HUES64 (cell line): ENCODE measurements around the gene ST6GALNAC6.

Source experiments
- H3K27ac ChIP-seq: 2 replicates; pipeline ENCODE4 v1.7.0; 2013; ENCODE audit warnings: low read depth, low read length, inconsistent platforms
- H3K27me3 ChIP-seq: 2 replicates; pipeline ENCODE4 v1.6.1; 2013; ENCODE audit warnings: mild to moderate bottlenecking, low read length; ENCODE audit not compliant: insufficient read depth
- H3K36me3 ChIP-seq: 2 replicates; pipeline ENCODE4 v1.6.1; 2013; ENCODE audit warnings: mild to moderate bottlenecking, low read length; ENCODE audit not compliant: insufficient read depth
- H3K4me1 ChIP-seq: 2 replicates; pipeline ENCODE4 v1.6.1; 2013; ENCODE audit warnings: mild to moderate bottlenecking, low read length, moderate library complexity; ENCODE audit not compliant: insufficient read depth
- H3K4me3 ChIP-seq: 2 replicates; pipeline ENCODE4 v1.5.1; 2013; ENCODE audit warnings: mild to moderate bottlenecking, low read length, moderate library complexity
- H3K9ac ChIP-seq: 2 replicates; pipeline ENCODE4 v1.6.1; 2013; ENCODE audit warnings: mild to moderate bottlenecking, low read depth, low read length
- H3K9me3 ChIP-seq: 2 replicates; pipeline ENCODE4 v1.6.1; 2013; ENCODE audit warnings: low read depth, low read length; ENCODE audit not compliant: insufficient read depth
- WGBS: fragments of 150-250, 120-280 bp; methylation state at CpG from one replicate; pipeline ENCODE4 v1.1.7; 2013; ENCODE audit warnings: missing lambda C conversion rate; 5-methylcytosine and 5-hydroxymethylcytosine counted together

The ST6GALNAC6 gene

GRCh38 chr9:127898433-127899127, 823 bp downstream of the ST6GALNAC6 start:
- Histone ChIP-seq H3K27me3 (peaks cover 4% of the 10 kb centered on the region), H3K4me3 (peak overlapping the region; percentile 85), H3K27ac (no peak overlapping the region; the same call in 1 of the 2 replicates), H3K36me3 (peaks cover 26% of the 10 kb centered on the region), H3K9me3 (no peaks in the 10 kb centered on the region), H3K9ac (peak overlapping the region; percentile 75), H3K4me1 (peaks cover 15% of the 10 kb centered on the region)
- WGBS = 20% methylated on average over 30 of the region's 32 CpGs

GRCh38 chr9:127897193-127897692, 2.2 kb downstream of the ST6GALNAC6 start:
- Histone ChIP-seq H3K4me3 (peak overlapping the region; percentile 31), H3K27ac (peak overlapping the region; percentile 52; the same call in 1 of the 2 replicates), H3K36me3 (peaks cover 39% of the 10 kb centered on the region), H3K4me1 (peaks cover 11% of the 10 kb centered on the region), H3K9me3 (0 out of 2 replicates have a peak, but pooled peaks cover 3% of the 10 kb centered on the region), H3K27me3 (peaks cover 4% of the 10 kb centered on the region), H3K9ac (no peak overlapping the region)
- 9% methylated on average over 18 of the region's 19 CpGs for WGBS

GRCh38 chr9:127896395-127897192, 2.8 kb downstream of the ST6GALNAC6 start:
- H3K4me3 ChIP-seq = peak overlapping the region; percentile 31
- 0 out of 2 replicates have a peak, but pooled peaks cover 3% of the 10 kb centered on the region for H3K9me3 ChIP-seq
- peaks cover 11% of the 10 kb centered on the region for H3K4me1 ChIP-seq
- H3K36me3 ChIP-seq = peaks cover 42% of the 10 kb centered on the region
- H3K27me3 ChIP-seq = peaks cover 4% of the 10 kb centered on the region
- 73% methylated on average over 15 of the region's 16 CpGs for WGBS
- H3K27ac ChIP-seq = peak overlapping the region; percentile 52; the same call in 1 of the 2 replicates
- no peak overlapping the region for H3K9ac ChIP-seq

GRCh38 chr9:127895811-127896210, 3.6 kb downstream of the ST6GALNAC6 start:
- Histone ChIP-seq H3K9me3 (0 out of 2 replicates have a peak, but pooled peaks cover 3% of the 10 kb centered on the region), H3K36me3 (peaks cover 48% of the 10 kb centered on the region), H3K27me3 (peaks cover 4% of the 10 kb centered on the region), H3K9ac (no peak overlapping the region), H3K27ac (no peak overlapping the region), H3K4me3 (no peak overlapping the region), H3K4me1 (peaks cover 11% of the 10 kb centered on the region)
- WGBS = 94% methylated on average over 8 of the region's 8 CpGs

GRCh38 chr9:127893392-127893791, 6.0 kb downstream of the ST6GALNAC6 start:
- Histone ChIP-seq H3K4me3 (no peak overlapping the region), H3K4me1 (peaks cover 11% of the 10 kb centered on the region), H3K36me3 (peaks cover 61% of the 10 kb centered on the region), H3K27ac (no peak overlapping the region), H3K9ac (no peak overlapping the region), H3K9me3 (0 out of 2 replicates have a peak, but pooled peaks cover 3% of the 10 kb centered on the region), H3K27me3 (no peaks in the 10 kb centered on the region)
- 89% methylated on average over 4 of the region's 4 CpGs for WGBS

- no peak overlapping the region for H3K4me3 ChIP-seq
- no peak overlapping the region for H3K9ac ChIP-seq
- no peak overlapping the region for H3K27ac ChIP-seq
- H3K27me3 ChIP-seq = no peaks in the 10 kb centered on the region
- peaks cover 62% of the 10 kb centered on the region for H3K36me3 ChIP-seq
- WGBS = 96% methylated on average over 6 of the region's 6 CpGs
- peaks cover 11% of the 10 kb centered on the region for H3K4me1 ChIP-seq
- H3K9me3 ChIP-seq = 0 out of 2 replicates have a peak, but pooled peaks cover 3% of the 10 kb centered on the region
Measured at GRCh38 chr9:127892831-127893230, 6.6 kb downstream of the ST6GALNAC6 start.

GRCh38 chr9:127890053-127890452, 9.3 kb downstream of the ST6GALNAC6 start:
- Histone ChIP-seq H3K9ac (no peak overlapping the region), H3K36me3 (peaks cover 66% of the 10 kb centered on the region)
- 95% methylated on average over 3 of the region's 3 CpGs for WGBS

GRCh38 chr9:127887792-127888191, 11.6 kb downstream of the ST6GALNAC6 start:
- Histone ChIP-seq H3K9me3 (no peaks in the 10 kb centered on the region), H3K36me3 (peaks cover 43% of the 10 kb centered on the region), H3K4me1 (no peaks in the 10 kb centered on the region), H3K9ac (no peak overlapping the region), H3K27me3 (no peaks in the 10 kb centered on the region), H3K4me3 (no peak overlapping the region), H3K27ac (no peak overlapping the region)
- WGBS = 84% methylated on average over 2 of the region's 2 CpGs

More at GRCh38 chr9:127890053-127890452, 9.3 kb downstream of the ST6GALNAC6 start:
- Histone ChIP-seq H3K4me1 (no peaks in the 10 kb centered on the region), H3K27me3 (no peaks in the 10 kb centered on the region), H3K4me3 (no peak overlapping the region), H3K27ac (no peak overlapping the region), H3K9me3 (0 out of 2 replicates have a peak, but pooled peaks cover 3% of the 10 kb centered on the region)

- H3K27ac ChIP-seq = no peak overlapping the region
- 95% methylated on average over 17 of the region's 18 CpGs for WGBS
- no peak overlapping the region for H3K4me3 ChIP-seq
- H3K36me3 ChIP-seq = peaks cover 35% of the 10 kb centered on the region
- H3K9ac ChIP-seq = no peak overlapping the region
- no peaks in the 10 kb centered on the region for H3K9me3 ChIP-seq
- no peaks in the 10 kb centered on the region for H3K4me1 ChIP-seq
- H3K27me3 ChIP-seq = no peaks in the 10 kb centered on the region
Measured at GRCh38 chr9:127886401-127886972, 12.9 kb downstream of the ST6GALNAC6 start.

GRCh38 chr9:127885508-127886281, 13.7 kb downstream of the ST6GALNAC6 start:
- no peaks in the 10 kb centered on the region for H3K4me1 ChIP-seq
- no peaks in the 10 kb centered on the region for H3K27me3 ChIP-seq
- no peaks in the 10 kb centered on the region for H3K9me3 ChIP-seq
- no peak overlapping the region for H3K27ac ChIP-seq
- 77% methylated on average over 13 of the region's 13 CpGs for WGBS
- H3K9ac ChIP-seq = no peak overlapping the region
- no peak overlapping the region for H3K4me3 ChIP-seq
- H3K36me3 ChIP-seq = peaks cover 28% of the 10 kb centered on the region
